SU-DHL-6 (cell line): ENCODE results near the gene ATXN7L1.

ENCODE experiments used
- CTCF ChIP-seq: fragments of 200-600 bp; sonication (generic); IDR thresholded peaks from one replicate; pipeline ENCODE4 v1.5.1; 2017; ENCODE audit warnings: antibody characterized with exemption, mild to moderate bottlenecking, low read length, moderate library complexity; ENCODE audit not compliant: insufficient read depth, poor library complexity, severe bottlenecking
- EZH2phosphoT487 ChIP-seq: fragments of 200-600 bp; sonication (generic), shearing (Covaris generic); conservative IDR thresholded peaks from 2 replicates; pipeline ENCODE4 v1.6.1; 2018; ENCODE audit warnings: mild to moderate bottlenecking, antibody characterized with exemption, low read length, moderate library complexity, mixed read lengths

- TF ChIP-seq CTCF (no peak), EZH2phosphoT487 (no peak)
Measured at GRCh38 chr7:105648561-105649401, 227.6 kb downstream of the ATXN7L1 start.
